Endothelial cell of umbilical vein (primary cell): ENCODE measurements around the gene NEK4.

Experiments
- EZH2 ChIP-seq: IDR thresholded peaks from 2 replicates; pipeline ENCODE4 v1.6.1; 2012; ENCODE audit warnings: borderline replicate concordance, low read depth, mild to moderate bottlenecking, moderate library complexity, low read length, inconsistent platforms; ENCODE audit not compliant: severe bottlenecking
- JUN ChIP-seq: IDR thresholded peaks from 2 replicates; pipeline ENCODE4 v1.6.1; 2011; ENCODE audit warnings: borderline replicate concordance, low read depth; ENCODE audit not compliant: insufficient read length, insufficient read depth
- POLR2A ChIP-seq: IDR thresholded peaks from 2 replicates; pipeline ENCODE4 v1.6.1; 2012; ENCODE audit warnings: low read depth, mild to moderate bottlenecking, control low read depth, low read length
- TF ChIP-seq, protein P1 (sequence below), 2 donors: IDR thresholded peaks; 1 replicate in 1 of 2; 2 replicates in 1 of 2; pipeline ENCODE4 v1.5.1; 2011; ENCODE audit warnings: low read length in 2 of 2, mild to moderate bottlenecking in 2 of 2, moderate library complexity in 2 of 2, control low read depth in 1 of 2, inconsistent platforms in 1 of 2, low read depth in 1 of 2; ENCODE audit not compliant: insufficient read depth in 1 of 2; ENCODE audit errors: extremely low read depth in 1 of 2

DNA sequence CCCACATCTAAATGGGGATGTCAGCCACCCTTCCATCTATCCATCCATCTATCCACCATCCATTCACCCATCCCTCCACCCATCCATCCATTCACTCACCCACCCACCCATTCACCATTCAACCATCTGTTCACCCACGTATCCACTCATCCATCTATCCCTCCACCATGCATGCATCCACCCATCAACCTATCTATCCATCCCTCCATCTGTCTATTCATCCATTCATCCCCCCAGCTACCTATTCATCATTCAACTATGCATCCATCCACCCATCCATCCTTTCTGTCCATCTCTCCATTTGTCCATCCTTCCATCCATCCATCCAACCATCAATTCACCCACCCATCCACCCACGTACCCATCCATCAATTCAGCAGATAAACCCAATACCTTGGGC is 38.4 kb upstream of the NEK4 start:
- TF ChIP-seq, protein P1, sequence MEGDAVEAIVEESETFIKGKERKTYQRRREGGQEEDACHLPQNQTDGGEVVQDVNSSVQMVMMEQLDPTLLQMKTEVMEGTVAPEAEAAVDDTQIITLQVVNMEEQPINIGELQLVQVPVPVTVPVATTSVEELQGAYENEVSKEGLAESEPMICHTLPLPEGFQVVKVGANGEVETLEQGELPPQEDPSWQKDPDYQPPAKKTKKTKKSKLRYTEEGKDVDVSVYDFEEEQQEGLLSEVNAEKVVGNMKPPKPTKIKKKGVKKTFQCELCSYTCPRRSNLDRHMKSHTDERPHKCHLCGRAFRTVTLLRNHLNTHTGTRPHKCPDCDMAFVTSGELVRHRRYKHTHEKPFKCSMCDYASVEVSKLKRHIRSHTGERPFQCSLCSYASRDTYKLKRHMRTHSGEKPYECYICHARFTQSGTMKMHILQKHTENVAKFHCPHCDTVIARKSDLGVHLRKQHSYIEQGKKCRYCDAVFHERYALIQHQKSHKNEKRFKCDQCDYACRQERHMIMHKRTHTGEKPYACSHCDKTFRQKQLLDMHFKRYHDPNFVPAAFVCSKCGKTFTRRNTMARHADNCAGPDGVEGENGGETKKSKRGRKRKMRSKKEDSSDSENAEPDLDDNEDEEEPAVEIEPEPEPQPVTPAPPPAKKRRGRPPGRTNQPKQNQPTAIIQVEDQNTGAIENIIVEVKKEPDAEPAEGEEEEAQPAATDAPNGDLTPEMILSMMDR (IDR thresholded peaks at IDR 0.05; ENCODE audit: extremely low read depth in 1 of 2, insufficient read depth in 1 of 2, low read depth in 1 of 2, low read length in 2 of 2): no peak
- TF ChIP-seq JUN: no peak
- no peak for TF ChIP-seq EZH2
- no peak for TF ChIP-seq POLR2A
